ENCODE results near the gene MEIS1. TPM values are rescaled to one million over a fixed set of nuclear protein-coding genes. Genes with fewer than 3 reads are reported as not detected.
A peak's percentile ranks its signal among the peaks of the same experiment; 100 is the strongest.

The MEIS1 gene
- polyA plus RNA-seq, 4 donors, result 1.1 to 15.0 (median 5.6) TPM

- no peak for FAIRE-seq
- H3K4me1 ChIP-seq (ENCODE audit: control insufficient read depth in 3 of 3, insufficient read depth in 2 of 3, low read depth in 1 of 3, low read length in 2 of 3), result no peaks in the 10 kb centered on the region
- peaks cover 0 to 43% (median 0%) of the 10 kb centered on the region in 3 donors for H3K36me3 ChIP-seq (ENCODE audit: control insufficient read depth in 3 of 3, insufficient read depth in 2 of 3, low read depth in 1 of 3, low read length in 3 of 3)
- H3K27ac ChIP-seq (ENCODE audit: low read depth in 1 of 3, low read length in 2 of 3), result peak overlapping the region; percentile 18 to 84 (median 78)
- peak overlapping the region in 1 of 3 donors; percentile 46 for H3K4me3 ChIP-seq (ENCODE audit: low read depth in 1 of 3, low read length in 3 of 3)
- H3K9me3 ChIP-seq (ENCODE audit: control insufficient read depth in 2 of 2, insufficient read depth in 1 of 2, low read depth in 1 of 2, low read length in 1 of 2), result no peaks in the 10 kb centered on the region
- 56 to 76% (median 73%) methylated on average over 33 of the region's 33 CpGs for whole genome bisulfite sequencing, 3 donors
- H3K27me3 ChIP-seq (ENCODE audit: control insufficient read depth in 3 of 3, insufficient read depth in 3 of 3, low read length in 3 of 3), result peaks cover 0 to 21% (median 9%) of the 10 kb centered on the region in 3 donors
- DNase-seq, result no peak
Observed at GRCh38 chr2:66443979-66444861, 9.3 kb downstream of the MEIS1 start.

- Histone ChIP-seq H3K9me3 (ENCODE audit: control insufficient read depth in 2 of 2, insufficient read depth in 1 of 2, low read depth in 1 of 2, low read length in 1 of 2) (no peaks in the 10 kb centered on the region), H3K4me1 (ENCODE audit: control insufficient read depth in 3 of 3, insufficient read depth in 2 of 3, low read depth in 1 of 3, low read length in 2 of 3) (no peaks in the 10 kb centered on the region), H3K27me3 (ENCODE audit: control insufficient read depth in 3 of 3, insufficient read depth in 3 of 3, low read length in 3 of 3) (peaks cover 0 to 10% (median 3%) of the 10 kb centered on the region in 3 donors), H3K4me3 (ENCODE audit: low read depth in 1 of 3, low read length in 3 of 3) (peak overlapping the region in 1 of 3 donors; percentile 46), H3K27ac (ENCODE audit: low read depth in 1 of 3, low read length in 2 of 3) (peak overlapping the region in 2 of 3 donors; percentile 84 to 90), H3K36me3 (ENCODE audit: control insufficient read depth in 3 of 3, insufficient read depth in 2 of 3, low read depth in 1 of 3, low read length in 3 of 3) (peaks cover 0 to 33% (median 0%) of the 10 kb centered on the region in 3 donors)
- FAIRE-seq (no peak), DNase-seq (no peak)
- WGBS, 3 donors, result 42 to 83% (median 60%) methylated on average over 52 of the region's 52 CpGs
Observed at GRCh38 chr2:66445076-66445924, 10.4 kb downstream of the MEIS1 start.

- WGBS, 3 donors, result 40 to 79% (median 58%) methylated on average over 56 to 66 of the region's 66 CpGs
- Histone ChIP-seq H3K4me3 (ENCODE audit: low read depth in 1 of 3, low read length in 3 of 3) (peak overlapping the region in 1 of 3 donors; percentile 46), H3K4me1 (ENCODE audit: control insufficient read depth in 3 of 3, insufficient read depth in 2 of 3, low read depth in 1 of 3, low read length in 2 of 3) (no peaks in the 10 kb centered on the region), H3K27me3 (ENCODE audit: control insufficient read depth in 3 of 3, insufficient read depth in 3 of 3, low read length in 3 of 3) (peaks cover 0 to 3% (median 3%) of the 10 kb centered on the region in 3 donors), H3K27ac (ENCODE audit: low read depth in 1 of 3, low read length in 2 of 3) (peak overlapping the region in 2 of 3 donors; percentile 84 to 90), H3K36me3 (ENCODE audit: control insufficient read depth in 3 of 3, insufficient read depth in 2 of 3, low read depth in 1 of 3, low read length in 3 of 3) (peaks cover 0 to 29% (median 0%) of the 10 kb centered on the region in 3 donors), H3K9me3 (ENCODE audit: control insufficient read depth in 2 of 2, insufficient read depth in 1 of 2, low read depth in 1 of 2, low read length in 1 of 2) (no peaks in the 10 kb centered on the region)
- FAIRE-seq (no peak), DNase-seq (no peak)
Observed at GRCh38 chr2:66445925-66446871, 11.3 kb downstream of the MEIS1 start.

- no peaks in the 10 kb centered on the region for H3K4me1 ChIP-seq (ENCODE audit: control insufficient read depth in 3 of 3, insufficient read depth in 2 of 3, low read depth in 1 of 3, low read length in 2 of 3)
- DNase-seq (no peak), FAIRE-seq (no peak)
- WGBS, 3 donors, result 74 to 89% (median 79%) methylated on average over 8 of the region's 8 CpGs
- H3K4me3 ChIP-seq (ENCODE audit: low read depth in 1 of 3, low read length in 3 of 3), result peak overlapping the region in 1 of 3 donors; percentile 46
- H3K9me3 ChIP-seq (ENCODE audit: control insufficient read depth in 2 of 2, insufficient read depth in 1 of 2, low read depth in 1 of 2, low read length in 1 of 2), result no peaks in the 10 kb centered on the region
- no peaks in the 10 kb centered on the region for H3K27me3 ChIP-seq (ENCODE audit: control insufficient read depth in 3 of 3, insufficient read depth in 3 of 3, low read length in 3 of 3)
- peak overlapping the region in 2 of 3 donors; percentile 84 to 90 for H3K27ac ChIP-seq (ENCODE audit: low read depth in 1 of 3, low read length in 2 of 3)
- peaks cover 0 to 29% (median 0%) of the 10 kb centered on the region in 3 donors for H3K36me3 ChIP-seq (ENCODE audit: control insufficient read depth in 3 of 3, insufficient read depth in 2 of 3, low read depth in 1 of 3, low read length in 3 of 3)
Observed at GRCh38 chr2:66446941-66447340, 12.0 kb downstream of the MEIS1 start.

- no peak overlapping the region for H3K4me3 ChIP-seq (ENCODE audit: low read depth in 1 of 3, low read length in 3 of 3)
- WGBS, 3 donors, result 64 to 88% (median 77%) methylated on average over 2 of the region's 2 CpGs
- no peak for DNase-seq
- H3K9me3 ChIP-seq (ENCODE audit: control insufficient read depth in 2 of 2, insufficient read depth in 1 of 2, low read depth in 1 of 2, low read length in 1 of 2), result no peaks in the 10 kb centered on the region
- no peak for FAIRE-seq
- H3K27ac ChIP-seq (ENCODE audit: low read depth in 1 of 3, low read length in 2 of 3), result peak overlapping the region in 1 of 3 donors; percentile 84
- H3K27me3 ChIP-seq (ENCODE audit: control insufficient read depth in 3 of 3, insufficient read depth in 3 of 3, low read length in 3 of 3), result no peaks in the 10 kb centered on the region
- H3K4me1 ChIP-seq (ENCODE audit: control insufficient read depth in 3 of 3, insufficient read depth in 2 of 3, low read depth in 1 of 3, low read length in 2 of 3), result no peaks in the 10 kb centered on the region
- peaks cover 0 to 29% (median 0%) of the 10 kb centered on the region in 3 donors for H3K36me3 ChIP-seq (ENCODE audit: control insufficient read depth in 3 of 3, insufficient read depth in 2 of 3, low read depth in 1 of 3, low read length in 3 of 3)
Observed at GRCh38 chr2:66447677-66448076, 12.8 kb downstream of the MEIS1 start.

GRCh38 chr2:66448136-66448991, 13.4 kb downstream of the MEIS1 start:
- no peaks in the 10 kb centered on the region for H3K9me3 ChIP-seq (ENCODE audit: control insufficient read depth in 2 of 2, insufficient read depth in 1 of 2, low read depth in 1 of 2, low read length in 1 of 2)
- H3K4me3 ChIP-seq (ENCODE audit: low read depth in 1 of 3, low read length in 3 of 3), result no peak overlapping the region
- FAIRE-seq, result no peak
- H3K4me1 ChIP-seq (ENCODE audit: control insufficient read depth in 3 of 3, insufficient read depth in 2 of 3, low read depth in 1 of 3, low read length in 2 of 3), result no peaks in the 10 kb centered on the region
- H3K36me3 ChIP-seq (ENCODE audit: control insufficient read depth in 3 of 3, insufficient read depth in 2 of 3, low read depth in 1 of 3, low read length in 3 of 3), result peaks cover 0 to 29% (median 0%) of the 10 kb centered on the region in 3 donors
- no peak for DNase-seq
- peak overlapping the region in 1 of 3 donors; percentile 84 for H3K27ac ChIP-seq (ENCODE audit: low read depth in 1 of 3, low read length in 2 of 3)
- H3K27me3 ChIP-seq (ENCODE audit: control insufficient read depth in 3 of 3, insufficient read depth in 3 of 3, low read length in 3 of 3), result no peaks in the 10 kb centered on the region
- WGBS, 3 donors, result 65 to 88% (median 79%) methylated on average over 3 of the region's 3 CpGs

GRCh38 chr2:66452214-66452613, 17.3 kb downstream of the MEIS1 start:
- no peak for FAIRE-seq
- Histone ChIP-seq H3K9me3 (ENCODE audit: control insufficient read depth in 2 of 2, insufficient read depth in 1 of 2, low read depth in 1 of 2, low read length in 1 of 2) (no peaks in the 10 kb centered on the region), H3K27ac (ENCODE audit: low read depth in 1 of 3, low read length in 2 of 3) (no peak overlapping the region), H3K4me3 (ENCODE audit: low read depth in 1 of 3, low read length in 3 of 3) (no peak overlapping the region), H3K36me3 (ENCODE audit: control insufficient read depth in 3 of 3, insufficient read depth in 2 of 3, low read depth in 1 of 3, low read length in 3 of 3) (no peaks in the 10 kb centered on the region), H3K4me1 (ENCODE audit: control insufficient read depth in 3 of 3, insufficient read depth in 2 of 3, low read depth in 1 of 3, low read length in 2 of 3) (no peaks in the 10 kb centered on the region), H3K27me3 (ENCODE audit: control insufficient read depth in 3 of 3, insufficient read depth in 3 of 3, low read length in 3 of 3) (no peaks in the 10 kb centered on the region)
- DNase-seq, result no peak
